SK-N-SH treated with all-trans-retinoic acid at 6 μM for 48 hours (cell line): ENCODE results near the gene NLRP1.

Source experiments
- ATAC-seq: fragments of 200-7000 bp; cut with Tn5 transposase; 3 replicates; pipeline ENCODE4 v1.9.1; 2020; ENCODE audit warnings: mild to moderate bottlenecking, moderate library complexity
- BACH2 ChIP-seq: fragments of 250-450 bp; sonication (Bioruptor Pico); IDR thresholded peaks from 2 replicates; pipeline ENCODE4 v1.9.0; 2021; ENCODE audit warnings: mild to moderate bottlenecking, borderline replicate concordance
- CREB5 ChIP-seq: fragments of 250-450 bp; sonication (Bioruptor Pico); IDR thresholded peaks from 2 replicates; pipeline ENCODE4 v1.5.1; 2020; ENCODE audit warnings: low read depth, mild to moderate bottlenecking, moderate library complexity
- CSRNP3 ChIP-seq: fragments of 250-450 bp; sonication (Bioruptor Pico); IDR thresholded peaks from 2 replicates; pipeline ENCODE4 v1.5.1; 2021; ENCODE audit warnings: mild to moderate bottlenecking, moderate library complexity
- ESRRG ChIP-seq: fragments of 250-450 bp; sonication (Bioruptor Pico); IDR thresholded peaks from 2 replicates; pipeline ENCODE4 v1.6.1; 2021; ENCODE audit warnings: mild to moderate bottlenecking
- GLIS3 ChIP-seq: fragments of 250-450 bp; sonication (Bioruptor Pico); IDR thresholded peaks from 2 replicates; pipeline ENCODE4 v1.5.0; 2020; ENCODE audit warnings: mild to moderate bottlenecking, moderate library complexity
- ISL1 ChIP-seq: fragments of 250-450 bp; sonication (Bioruptor Pico); IDR thresholded peaks from 2 replicates; pipeline ENCODE4 v2.1.2; 2022; ENCODE audit warnings: mild to moderate bottlenecking, moderate library complexity
- OSR1 ChIP-seq: fragments of 250-450 bp; sonication (Bioruptor Pico); IDR thresholded peaks from 2 replicates; pipeline ENCODE4 v1.8.0; 2022; ENCODE audit warnings: moderate library complexity, mild to moderate bottlenecking, inconsistent platforms
- POU6F1 ChIP-seq: fragments of 250-450 bp; sonication (Bioruptor Pico); IDR thresholded peaks from 2 replicates; pipeline ENCODE4 v1.8.0; 2021; ENCODE audit warnings: low read depth, mild to moderate bottlenecking, moderate library complexity, borderline replicate concordance
- PPARA ChIP-seq: fragments of 250-450 bp; sonication (Bioruptor Pico); IDR thresholded peaks from 2 replicates; pipeline ENCODE4 v1.5.0; 2020; ENCODE audit warnings: mild to moderate bottlenecking, borderline replicate concordance
- RARB ChIP-seq: fragments of 250-450 bp; sonication (Bioruptor Pico); IDR thresholded peaks from 2 replicates; pipeline ENCODE4 v1.8.0; 2021; ENCODE audit warnings: mild to moderate bottlenecking, moderate library complexity
- SNAI2 ChIP-seq: fragments of 250-450 bp; sonication (Bioruptor Pico); IDR thresholded peaks from 2 replicates; pipeline ENCODE4 v1.5.0; 2020; ENCODE audit warnings: mild to moderate bottlenecking, moderate library complexity
- TCF4 ChIP-seq: fragments of 250-450 bp; sonication (Bioruptor Pico); IDR thresholded peaks from 2 replicates; pipeline ENCODE4 v1.8.0; 2021; ENCODE audit warnings: mild to moderate bottlenecking, moderate library complexity, borderline replicate concordance
- TOX ChIP-seq: fragments of 250-450 bp; sonication (Bioruptor Pico); IDR thresholded peaks from 2 replicates; pipeline ENCODE4 v1.8.0; 2021; ENCODE audit warnings: mild to moderate bottlenecking, moderate library complexity, borderline replicate concordance
- TSHZ2 ChIP-seq: fragments of 250-450 bp; sonication (Bioruptor Pico); IDR thresholded peaks from 2 replicates; pipeline ENCODE4 v1.5.0; 2020; ENCODE audit warnings: mild to moderate bottlenecking, moderate library complexity
- ZFP3 ChIP-seq: fragments of 250-450 bp; sonication (Bioruptor Pico); IDR thresholded peaks from 2 replicates; pipeline ENCODE4 v1.5.0; 2020; ENCODE audit warnings: mild to moderate bottlenecking, moderate library complexity
- ZFP30 ChIP-seq: fragments of 450-650 bp; formaldehyde crosslinking; IDR thresholded peaks from 2 replicates; pipeline ENCODE4 v1.5.0; 2022; ENCODE audit warnings: mild to moderate bottlenecking, moderate library complexity
- ZNF565 ChIP-seq: fragments of 450-650 bp; formaldehyde crosslinking; conservative IDR thresholded peaks from 2 replicates; pipeline ENCODE4 v1.5.0; 2020; ENCODE audit warnings: low read depth, mild to moderate bottlenecking, moderate library complexity
- ZNF8 ChIP-seq: fragments of 450-650 bp; formaldehyde crosslinking; IDR thresholded peaks from 2 replicates; pipeline ENCODE4 v1.5.0; 2020; ENCODE audit warnings: mild to moderate bottlenecking, moderate library complexity

NLRP1 gene

GRCh38 chr17:5506307-5506706, 78.0 kb downstream of the NLRP1 start (continued):
- TF ChIP-seq TCF4 (CRISPR knock-in tag), result no peak

GRCh38 chr17:5502552-5502951, 81.8 kb downstream of the NLRP1 start:
- TF ChIP-seq POU6F1 (CRISPR knock-in tag) (no peak), GLIS3 (CRISPR knock-in tag) (no peak), CREB5 (CRISPR knock-in tag) (no peak), TCF4 (CRISPR knock-in tag) (no peak), SNAI2 (CRISPR knock-in tag) (no peak)
- ATAC-seq, result no peak

GRCh38 chr17:5501685-5502084, 82.6 kb downstream of the NLRP1 start:
- no peak for ATAC-seq
- TF ChIP-seq PPARA (CRISPR knock-in tag) (no peak), ESRRG (CRISPR knock-in tag) (no peak), OSR1 (CRISPR knock-in tag) (no peak), BACH2 (CRISPR knock-in tag) (no peak), TCF4 (CRISPR knock-in tag) (no peak), ZFP3 (no peak), ZNF565 (CRISPR knock-in tag) (no peak), RARB (CRISPR knock-in tag) (no peak), GLIS3 (CRISPR knock-in tag) (no peak), CSRNP3 (CRISPR knock-in tag) (no peak), TSHZ2 (CRISPR knock-in tag) (no peak), ISL1 (CRISPR knock-in tag) (no peak), POU6F1 (CRISPR knock-in tag) (no peak), TOX (CRISPR knock-in tag) (no peak)

- TF ChIP-seq ZFP30 (CRISPR knock-in tag) (no peak), RARB (CRISPR knock-in tag) (no peak), ZNF8 (CRISPR knock-in tag) (no peak)
- TF ChIP-seq, all 23 proteins: peak for 0
- ATAC-seq, result peak; percentile 95
Observed at GRCh38 chr17:5500589-5501391, 83.5 kb downstream of the NLRP1 start.
